Measurements from ENCODE around the gene ISCA2.

ISCA2 gene

DNA sequence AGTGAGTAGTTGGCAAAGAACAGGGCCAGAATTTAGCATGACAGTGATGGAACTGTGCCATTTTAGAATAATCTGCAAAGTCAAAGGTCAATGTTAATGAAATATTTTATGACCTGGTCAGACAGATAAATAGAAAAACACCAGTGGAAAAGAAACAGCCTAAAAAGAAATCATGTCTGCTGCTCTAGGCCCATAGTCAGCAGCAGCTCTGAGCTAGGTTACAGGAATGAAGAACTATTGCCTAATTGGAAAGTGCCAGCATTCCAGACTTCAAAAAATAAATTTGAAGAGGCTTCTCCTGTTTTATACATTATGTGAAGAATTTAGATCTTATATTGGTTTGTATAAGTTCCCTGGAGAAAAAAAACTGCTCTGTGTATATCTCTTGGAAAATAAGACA lies 10.2 kb upstream of the ISCA2 start:
- no peak for DNase-seq

DNA sequence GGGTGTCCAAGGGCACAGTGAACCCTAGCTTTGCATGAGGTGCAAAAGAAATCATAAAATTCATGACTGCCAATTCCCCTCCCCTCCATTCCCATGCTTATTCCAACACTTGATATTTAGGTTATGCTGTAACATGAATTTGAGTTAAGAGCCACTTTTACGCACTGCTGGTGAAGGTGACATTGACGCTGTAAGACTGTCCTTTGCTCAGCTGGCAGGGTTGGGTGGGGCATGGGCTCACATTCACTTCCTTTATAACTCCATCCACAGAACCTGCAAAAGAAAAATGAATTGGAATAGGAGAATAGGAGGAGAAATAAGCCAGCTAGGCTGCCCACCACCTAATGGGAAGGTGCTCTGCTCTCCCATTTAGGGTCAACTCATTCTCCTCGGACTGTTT lies 7.4 kb upstream of the ISCA2 start:
- DNase-seq, result no peak

DNA sequence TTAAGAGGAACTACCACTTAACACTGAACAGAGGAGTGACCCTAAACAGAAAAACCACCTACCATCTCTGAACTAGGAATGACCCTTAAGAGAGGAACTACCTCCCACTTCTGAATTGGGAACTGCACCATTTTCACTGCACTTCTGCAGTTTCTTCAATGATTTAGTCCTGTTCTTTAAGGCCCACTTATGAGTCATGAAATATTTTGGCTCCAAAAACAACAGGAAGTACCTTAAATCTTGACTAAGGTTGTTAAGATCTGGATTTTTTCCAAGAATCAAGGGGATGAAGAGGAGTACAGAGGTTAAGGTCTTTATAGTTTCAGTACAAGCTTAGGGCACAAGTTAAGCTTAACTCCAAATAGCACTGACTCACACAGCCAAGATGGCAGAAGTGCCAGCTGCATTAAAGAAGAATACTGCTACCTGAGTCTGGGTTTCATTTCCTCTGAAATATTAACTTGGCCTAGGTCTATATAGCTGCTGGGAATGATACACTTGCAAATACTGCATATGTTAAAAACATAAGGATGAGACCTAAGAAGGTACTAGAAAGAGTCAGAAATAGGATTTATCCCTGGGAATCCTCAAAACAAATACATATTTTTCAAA lies 4.7 kb upstream of the ISCA2 start:
- DNase-seq, result no peak

DNA sequence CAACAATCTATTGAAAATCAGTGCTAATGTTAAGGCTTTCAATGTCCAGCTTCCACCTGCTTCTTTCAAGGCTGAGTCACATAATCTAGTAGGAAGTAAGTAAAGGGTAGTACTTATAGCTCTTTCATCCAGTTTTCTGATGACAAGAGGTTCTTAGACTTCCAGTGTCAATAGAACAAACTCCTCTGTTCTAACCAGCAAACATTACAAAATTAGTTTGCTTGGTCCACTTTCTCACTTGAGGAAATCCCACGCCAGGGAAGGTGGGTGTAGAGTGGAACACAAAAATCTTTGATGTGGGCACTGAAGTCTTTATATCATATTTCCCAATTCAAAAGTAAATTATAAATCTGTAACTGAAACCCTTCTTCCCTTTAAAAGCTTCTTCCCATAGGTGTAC lies 3.1 kb upstream of the ISCA2 start:
- no peak for DNase-seq

DNA sequence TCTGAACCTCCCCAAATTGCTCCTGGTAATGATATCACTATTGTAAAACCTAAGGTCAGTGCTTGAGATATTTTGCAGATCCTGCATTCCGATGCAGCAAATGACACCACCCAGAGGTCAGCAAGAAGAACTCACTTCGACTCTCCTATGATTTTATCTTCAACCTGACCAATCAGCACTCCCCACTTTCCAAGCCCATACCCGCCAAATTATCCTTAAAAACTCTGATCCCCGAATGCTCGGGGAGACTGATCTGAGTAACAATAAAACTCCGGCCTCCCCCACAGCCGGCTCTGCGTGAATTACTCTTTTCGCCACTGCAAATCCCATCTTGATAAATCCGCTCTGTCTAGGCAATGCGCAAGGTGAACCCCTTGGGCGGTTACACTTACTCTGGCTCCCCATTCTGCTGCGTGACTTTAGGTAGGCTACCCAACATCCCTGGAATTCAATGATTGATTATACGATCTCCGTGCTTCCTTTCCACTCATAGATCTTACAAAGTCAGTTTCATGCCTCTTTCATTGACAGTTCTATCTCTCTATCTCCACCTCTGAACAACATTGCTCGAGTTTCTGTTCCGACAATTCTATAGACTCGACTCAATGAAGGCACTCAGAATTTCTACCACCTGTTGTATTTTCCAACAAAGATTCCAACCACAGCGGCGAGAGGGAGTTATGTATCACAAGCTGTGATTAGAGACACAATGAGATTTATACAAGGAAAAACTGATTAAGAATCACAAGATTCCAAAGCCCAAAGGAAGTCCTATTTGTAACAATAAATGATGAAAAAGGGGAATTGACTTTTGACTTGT lies 1.4 kb upstream of the ISCA2 start:
- no peak for DNase-seq

DNA sequence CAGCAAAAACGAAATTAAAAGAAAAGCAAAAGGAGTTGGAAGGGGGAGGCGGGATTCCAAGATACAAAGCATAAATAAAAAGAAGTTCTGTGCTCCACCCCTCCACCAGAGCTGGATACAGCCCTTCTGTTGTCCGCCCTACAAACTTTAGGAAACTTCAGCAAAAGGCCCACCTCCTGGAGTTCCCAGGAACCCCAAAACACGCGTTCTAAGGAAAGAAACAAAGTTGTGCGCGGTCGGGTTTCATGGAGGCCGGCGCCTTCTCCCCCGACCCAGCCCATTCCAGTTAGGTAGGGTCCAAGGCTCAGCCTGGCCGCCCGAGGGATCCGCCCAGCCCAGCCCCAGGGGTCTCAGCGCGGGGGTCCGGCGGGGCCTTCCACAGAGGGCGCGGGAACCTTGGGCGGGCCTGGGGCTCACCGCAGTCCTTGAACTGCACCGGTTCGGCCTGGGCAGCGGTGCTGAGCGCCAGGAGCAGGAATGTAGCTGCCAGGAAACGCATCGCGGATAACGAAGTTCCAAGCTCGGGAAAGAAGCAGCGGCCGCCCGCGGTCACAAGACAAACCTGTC lies 706 bp upstream of the ISCA2 start, which contains the start of gene NPC2:
NPC2 (minus strand) TSS at position 530 of the 567 bp plus-strand sequence; CDS start at position 499, 31 bp downstream.
- DNase-seq, result no peak

DNA sequence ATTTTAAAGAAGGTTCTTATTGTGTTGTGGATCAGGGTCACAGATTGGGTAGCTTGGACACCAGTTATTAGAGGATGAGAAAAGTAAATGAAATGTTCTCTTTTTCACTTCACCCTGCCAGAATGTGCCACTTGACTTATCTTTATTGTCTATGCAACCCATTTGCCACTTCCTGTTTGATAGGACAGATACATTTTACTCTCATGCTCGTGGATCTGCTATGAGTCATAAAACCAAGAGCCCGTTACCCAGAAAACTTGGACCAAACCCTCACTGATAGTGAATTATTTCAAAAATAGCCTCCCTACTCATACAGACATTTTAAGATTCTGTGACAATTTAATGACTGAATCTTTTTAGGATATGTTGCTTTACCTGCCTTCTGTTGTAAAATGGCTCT lies 1.8 kb downstream of the ISCA2 start:
- DNase-seq, result no peak

DNA sequence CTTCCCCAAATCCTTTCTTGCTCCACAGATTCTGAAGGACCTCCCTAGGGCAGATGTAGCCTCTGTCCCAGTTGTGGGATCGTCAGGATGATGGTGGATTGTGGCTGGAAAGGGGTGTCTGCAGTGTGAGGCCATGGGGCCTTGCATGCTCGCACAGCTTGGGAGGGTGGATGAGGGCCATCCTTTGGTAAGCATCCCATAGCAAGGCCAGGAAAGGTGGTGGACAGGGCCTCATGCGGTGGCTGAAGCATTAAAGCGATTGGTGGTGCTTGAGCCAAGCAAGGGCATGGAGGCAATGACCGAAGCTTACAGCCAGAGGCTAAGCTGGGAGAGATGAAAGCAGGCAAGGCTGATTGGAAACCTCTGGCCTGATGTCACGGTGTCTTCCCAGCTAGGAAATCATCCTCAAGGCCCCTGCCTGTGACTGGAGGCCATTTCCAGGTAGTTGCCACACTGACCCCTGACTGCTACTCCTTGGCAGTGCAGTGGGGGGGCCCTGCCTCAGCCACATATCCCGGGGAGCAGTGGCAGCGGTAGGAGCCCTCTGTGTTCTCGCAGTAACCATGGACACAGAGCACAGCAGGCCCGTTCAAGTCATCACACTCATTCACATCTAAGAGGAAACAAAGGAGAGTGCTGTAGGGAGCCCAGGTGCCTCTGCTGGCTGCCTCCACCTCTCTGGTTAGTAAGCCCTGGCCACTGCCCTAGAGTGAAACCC lies 7.0 kb downstream of the ISCA2 start:
- DNase-seq, result no peak

DNA sequence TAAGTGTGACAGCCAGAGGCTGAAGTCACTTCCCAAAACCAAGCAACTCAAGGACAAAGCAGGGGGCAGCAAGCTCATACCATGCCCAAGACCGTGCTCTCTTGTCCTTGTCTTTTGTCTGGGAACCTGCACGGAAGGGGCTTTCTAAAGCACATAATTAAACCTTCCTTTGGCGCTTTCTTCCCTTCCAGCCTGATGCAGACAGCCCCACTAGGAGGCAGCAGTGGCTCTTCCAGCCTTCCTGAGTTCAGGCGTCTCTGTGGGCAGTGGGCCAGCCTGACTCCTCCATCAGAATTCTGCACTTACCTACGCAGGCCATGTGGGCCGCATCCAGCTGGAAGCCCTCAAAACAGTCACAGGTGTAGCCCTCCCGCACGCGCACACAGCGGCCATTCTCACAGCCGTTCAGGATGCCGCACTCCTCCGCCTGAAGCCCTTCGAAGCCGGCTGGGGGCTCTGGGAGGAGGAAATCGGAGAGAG lies 7.6 kb downstream of the ISCA2 start:
- no peak for DNase-seq

DNA sequence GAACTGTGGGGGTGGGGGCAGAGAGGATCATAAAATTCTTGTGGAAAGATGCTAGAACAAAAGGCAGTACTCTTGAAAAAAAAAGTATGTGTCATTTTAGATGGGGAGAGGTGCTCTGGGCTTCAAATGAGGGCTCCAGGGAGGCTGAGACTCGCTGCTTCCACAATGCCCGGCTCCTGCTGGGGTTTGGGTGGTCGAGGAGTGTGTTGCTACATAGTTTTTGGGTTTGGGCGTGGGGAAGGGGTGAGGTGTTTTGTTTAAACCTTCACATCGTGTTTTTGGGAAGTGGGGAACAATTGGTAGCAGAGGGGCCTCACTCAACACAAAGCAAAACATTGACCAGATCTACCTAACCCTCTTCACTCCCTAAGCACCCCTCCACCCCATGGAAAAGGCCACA lies 8.1 kb downstream of the ISCA2 start:
- DNase-seq, result no peak

DNA sequence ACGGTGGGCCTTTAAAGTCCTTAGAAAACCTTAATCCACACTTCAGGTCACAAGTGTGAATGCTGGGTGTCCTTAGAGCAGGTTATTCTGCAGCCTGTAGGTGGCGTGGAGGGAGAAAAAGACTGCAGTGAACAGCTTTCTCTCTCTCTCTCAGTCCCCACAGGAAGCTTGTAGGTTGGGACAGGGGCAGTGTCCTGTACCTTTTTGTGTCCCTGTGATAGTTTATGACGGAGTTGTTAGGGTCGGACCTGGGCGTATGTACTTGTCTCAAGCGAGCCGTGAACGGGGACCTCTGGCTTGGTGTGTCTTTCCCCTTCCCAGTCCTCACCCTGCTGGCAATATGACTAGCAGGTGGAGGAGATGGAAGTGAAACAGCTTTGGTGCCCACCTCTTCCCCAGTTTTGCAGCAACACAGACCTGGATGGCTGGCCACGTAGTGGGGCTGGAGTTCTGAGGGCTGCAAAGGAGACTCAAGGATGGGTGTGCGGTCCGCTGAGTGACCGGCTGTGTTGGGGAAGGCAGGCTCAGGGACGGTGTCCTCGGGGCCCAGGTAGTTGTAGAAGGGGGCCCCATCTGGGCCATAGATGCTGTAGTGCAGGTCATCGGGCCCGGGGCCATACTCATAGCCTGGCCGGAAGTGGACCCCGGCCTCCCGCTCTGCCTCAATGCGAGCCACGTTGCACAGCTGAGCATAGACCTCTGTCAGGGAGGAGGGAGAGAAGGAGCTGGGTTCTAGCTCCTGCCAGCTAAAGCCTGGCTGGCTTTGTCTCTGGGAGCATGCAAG lies 8.9 kb downstream of the ISCA2 start:
- peak; percentile 30 for DNase-seq

DNA sequence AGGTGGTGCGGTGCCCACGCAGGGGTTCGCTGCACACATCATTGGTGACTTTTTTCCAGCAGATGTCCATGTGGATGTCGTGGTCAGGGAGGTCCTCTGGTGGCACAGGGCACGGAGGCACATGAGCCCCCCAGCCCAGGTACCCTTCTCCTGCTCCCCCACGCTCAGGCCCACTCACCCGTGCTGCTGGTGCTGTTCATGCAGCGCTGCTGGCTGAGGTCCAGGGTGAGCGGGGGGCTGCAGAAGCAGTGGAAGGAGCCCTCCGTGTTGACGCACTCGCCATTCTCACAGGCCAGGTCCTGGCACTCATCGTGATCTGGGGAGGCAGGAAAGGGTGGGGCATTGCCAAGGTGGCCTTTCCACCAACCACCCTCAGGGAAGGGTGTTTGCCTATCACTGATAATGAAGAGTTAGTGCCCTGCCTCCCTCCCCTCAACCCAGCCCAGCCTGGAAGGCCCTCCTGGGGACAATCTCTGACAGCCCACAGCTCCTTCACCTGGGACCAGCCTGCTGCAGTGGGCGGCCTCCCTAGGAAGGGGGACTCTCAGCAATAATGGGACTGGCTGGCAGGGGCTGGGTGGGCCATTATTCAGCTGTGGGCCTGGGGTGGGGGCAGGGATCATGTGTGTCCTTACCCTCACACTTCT lies 9.8 kb downstream of the ISCA2 start:
- no peak for DNase-seq

DNA sequence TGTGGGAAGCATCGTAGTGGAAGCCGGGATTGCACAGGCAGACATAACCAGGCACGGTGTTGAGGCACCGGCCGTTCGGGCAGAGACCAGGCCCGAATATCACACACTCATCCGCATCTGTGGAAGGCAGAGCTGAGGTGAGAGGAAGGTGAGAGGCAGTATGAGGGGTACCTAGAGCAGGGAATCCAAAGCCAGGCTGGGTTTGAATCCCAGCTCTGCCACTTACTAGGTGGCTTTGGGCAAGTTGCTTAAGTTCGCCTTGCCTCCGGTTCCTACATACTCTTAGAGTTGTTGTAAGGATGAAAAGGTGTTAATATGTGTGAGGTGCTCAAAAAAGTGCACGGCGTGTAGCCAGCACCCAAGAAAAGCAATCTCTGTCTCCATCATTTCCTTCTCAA lies 10.4 kb downstream of the ISCA2 start:
- DNase-seq, result no peak

DNA sequence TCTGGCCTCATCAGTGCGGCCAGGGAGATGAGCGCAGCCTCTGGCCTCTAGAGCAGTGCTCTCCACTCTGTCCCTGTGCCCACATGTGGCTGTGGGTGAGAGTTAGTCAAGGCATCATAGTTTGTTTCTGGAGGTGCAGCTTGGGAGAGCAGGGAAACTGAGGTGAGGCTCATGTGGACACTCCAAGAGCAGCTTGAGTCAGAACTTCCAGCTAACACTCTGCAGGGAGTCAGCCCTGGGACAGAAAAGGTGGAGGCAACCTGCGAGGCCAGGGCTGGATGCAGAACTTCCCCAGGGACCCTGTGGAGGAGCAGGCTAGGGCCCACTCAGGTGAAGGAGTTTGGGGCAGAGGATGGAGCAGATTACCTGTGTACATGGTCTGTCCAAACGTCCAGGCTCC lies 10.8 kb downstream of the ISCA2 start:
- DNase-seq, result no peak

DNA sequence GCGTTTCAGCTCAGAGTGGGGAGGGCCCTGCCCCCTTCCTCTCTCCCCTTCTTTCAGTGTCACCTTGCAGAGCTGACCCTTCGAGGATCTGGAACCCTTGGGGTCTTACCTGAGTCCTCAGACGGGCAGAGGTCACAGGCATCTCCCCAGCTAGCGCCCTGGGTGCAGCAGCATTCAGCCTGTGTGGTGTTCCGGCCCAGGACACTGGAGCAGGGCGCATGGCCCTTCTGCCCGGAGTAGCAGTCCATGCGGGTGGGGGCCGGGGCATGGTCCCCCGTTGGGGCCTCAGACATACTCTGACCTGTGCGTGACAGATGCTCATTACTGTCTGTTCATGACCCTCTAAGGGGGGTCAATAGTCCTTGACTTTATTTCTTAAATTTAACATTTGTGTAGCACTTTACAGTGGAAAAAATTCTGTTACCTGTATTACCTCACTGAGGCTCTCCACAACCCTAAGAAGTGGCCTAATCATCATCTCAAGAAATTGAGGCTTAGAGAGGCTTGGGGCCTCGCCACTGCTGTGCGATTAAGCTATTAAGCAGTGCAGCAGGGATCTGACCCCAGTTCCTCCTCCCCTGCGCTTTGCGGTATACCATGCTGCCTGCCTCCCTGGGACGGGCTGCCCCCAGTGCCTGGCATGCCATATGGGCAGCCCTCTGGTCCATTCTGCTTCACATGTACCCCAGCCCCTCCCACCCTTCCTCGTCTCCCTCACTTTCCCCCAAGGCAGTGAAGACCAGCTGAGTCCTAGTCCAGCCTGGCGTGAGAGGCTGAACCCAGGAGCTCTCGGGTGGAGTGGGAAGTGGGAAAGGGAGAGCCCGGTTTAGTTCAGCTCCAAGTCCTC lies 11.5 kb downstream of the ISCA2 start:
- no peak for DNase-seq

DNA sequence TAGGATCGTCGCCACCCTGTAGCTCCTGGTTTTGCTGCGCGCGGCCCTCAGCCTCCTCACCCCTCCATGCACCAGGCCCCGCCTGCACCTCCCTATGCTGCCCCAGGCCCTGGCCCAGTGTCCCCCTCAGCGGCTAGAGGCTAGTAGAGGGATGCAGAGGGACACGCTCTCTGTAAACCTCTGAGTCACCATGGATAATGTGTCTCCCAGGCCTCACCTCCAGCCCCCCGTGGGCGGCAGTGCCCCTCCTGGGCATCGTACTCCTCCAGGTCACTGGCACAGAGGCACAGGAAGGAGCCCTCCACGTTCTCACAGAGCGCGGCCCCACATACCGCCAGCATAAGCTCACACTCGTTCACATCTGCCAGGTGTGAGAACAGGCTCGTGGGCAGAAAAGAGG lies 12.3 kb downstream of the ISCA2 start:
- DNase-seq, result no peak

DNA sequence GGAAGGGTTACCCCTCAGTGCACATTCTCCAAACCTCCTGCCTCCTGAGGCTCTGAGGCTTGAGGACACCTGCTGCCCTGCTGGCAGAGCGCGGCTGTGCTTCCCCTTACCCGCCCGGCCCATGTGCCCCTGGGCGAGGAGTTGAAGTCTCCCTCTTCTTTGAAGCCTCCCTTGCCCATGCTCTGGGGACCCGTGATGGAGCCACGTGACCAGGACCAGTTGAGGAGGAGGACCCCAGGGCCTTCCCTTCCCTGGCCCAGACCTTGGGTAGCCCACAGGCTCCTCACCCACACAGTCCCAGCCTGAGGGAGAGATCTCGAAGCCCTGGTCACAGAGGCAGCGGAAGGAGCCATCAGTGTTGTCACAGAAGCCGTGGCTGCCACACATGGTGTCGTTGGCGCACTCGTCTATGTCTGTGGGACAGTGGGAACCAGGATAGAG lies 12.9 kb downstream of the ISCA2 start:
- no peak for DNase-seq

DNA sequence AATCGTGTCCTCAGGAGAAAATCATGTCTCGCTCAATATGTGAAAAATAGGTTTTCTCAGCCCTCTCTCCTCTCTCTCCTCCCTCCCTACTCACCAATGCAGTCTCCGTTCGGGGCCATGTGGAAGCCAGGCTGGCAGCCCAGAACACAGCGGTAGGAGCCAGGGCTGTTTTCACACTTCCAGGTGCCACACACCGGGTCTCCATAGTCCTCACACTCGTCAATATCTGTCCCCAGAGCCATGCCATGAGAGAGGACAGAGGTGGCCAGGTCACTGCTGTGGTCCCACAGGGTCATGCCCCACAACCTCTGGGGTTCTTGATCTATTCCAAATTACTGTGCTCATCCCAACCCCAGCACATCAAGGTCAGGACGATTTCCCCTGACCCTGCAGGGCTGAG lies 13.5 kb downstream of the ISCA2 start:
- no peak for DNase-seq

DNA sequence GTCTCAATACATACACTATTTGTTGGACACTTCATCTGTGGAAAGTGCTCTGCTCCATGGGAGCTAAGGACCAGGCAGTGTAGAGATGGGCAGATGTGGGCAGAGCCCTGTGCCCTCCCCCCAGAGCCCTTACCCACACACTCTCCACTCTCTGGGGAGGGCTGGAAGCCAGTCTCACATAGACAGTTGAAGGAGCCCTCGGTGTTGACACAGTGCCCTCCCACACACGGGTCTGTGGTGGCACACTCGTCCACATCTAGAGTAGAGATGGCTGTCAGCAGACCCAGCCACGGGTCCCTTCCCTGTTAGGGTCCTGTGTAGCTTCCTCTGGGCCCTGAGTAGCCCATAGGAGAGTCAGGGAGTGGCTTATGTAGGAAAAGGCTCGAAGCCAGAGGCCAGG lies 14.3 kb downstream of the ISCA2 start:
- no peak for DNase-seq

DNA sequence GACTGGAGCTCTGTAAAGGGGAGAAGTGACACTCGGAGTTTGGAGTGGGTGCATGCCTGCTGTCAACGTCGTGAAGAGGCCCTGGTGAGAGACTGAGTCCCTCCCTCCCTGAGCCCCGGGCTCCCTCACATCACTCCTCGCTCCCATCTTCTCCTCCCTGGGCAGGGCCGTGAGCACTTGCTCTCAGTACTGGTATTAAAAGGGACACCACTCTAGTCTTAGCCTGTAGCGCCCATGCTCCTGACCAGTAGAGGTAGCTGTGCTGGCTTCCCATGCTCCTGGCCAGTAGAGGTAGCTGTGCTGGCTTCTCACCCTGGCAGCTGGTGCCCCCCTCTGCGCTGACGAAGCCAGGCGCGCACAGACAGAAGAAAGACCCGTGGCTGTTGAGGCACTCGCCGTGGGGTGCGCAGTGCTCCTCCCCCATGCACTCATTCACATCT lies 14.7 kb downstream of the ISCA2 start:
- DNase-seq, result no peak

DNA sequence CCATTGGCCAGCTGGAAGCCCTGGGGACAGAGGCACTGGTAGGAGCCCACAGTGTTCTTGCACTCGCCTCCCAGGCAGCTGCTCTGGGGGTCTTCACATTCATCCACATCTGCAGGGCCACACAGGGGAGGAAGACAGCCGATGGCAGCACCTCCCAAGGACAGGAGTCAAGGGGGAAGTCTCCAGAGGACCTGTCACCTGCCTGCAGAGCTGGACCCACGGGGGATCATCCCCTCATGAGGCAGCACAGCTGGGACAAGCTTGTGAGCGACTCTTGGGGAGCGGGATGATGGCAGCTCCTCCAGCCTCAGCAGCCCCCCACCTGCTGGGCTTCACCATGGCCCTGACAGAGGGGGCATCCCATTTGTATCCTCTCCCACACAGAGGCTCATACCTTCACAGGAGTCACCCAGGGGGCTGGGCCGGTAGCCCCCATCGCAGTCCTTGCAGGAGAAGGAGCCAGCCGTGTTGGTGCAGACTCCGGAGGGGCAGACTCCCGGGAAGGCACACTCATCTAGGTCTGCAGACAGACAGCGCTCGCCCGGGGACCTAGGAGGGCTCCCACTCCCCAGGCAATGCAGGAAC lies 15.4 kb downstream of the ISCA2 start:
- no peak for DNase-seq
